ENCODE data around the gene PDCL3.

DNA sequence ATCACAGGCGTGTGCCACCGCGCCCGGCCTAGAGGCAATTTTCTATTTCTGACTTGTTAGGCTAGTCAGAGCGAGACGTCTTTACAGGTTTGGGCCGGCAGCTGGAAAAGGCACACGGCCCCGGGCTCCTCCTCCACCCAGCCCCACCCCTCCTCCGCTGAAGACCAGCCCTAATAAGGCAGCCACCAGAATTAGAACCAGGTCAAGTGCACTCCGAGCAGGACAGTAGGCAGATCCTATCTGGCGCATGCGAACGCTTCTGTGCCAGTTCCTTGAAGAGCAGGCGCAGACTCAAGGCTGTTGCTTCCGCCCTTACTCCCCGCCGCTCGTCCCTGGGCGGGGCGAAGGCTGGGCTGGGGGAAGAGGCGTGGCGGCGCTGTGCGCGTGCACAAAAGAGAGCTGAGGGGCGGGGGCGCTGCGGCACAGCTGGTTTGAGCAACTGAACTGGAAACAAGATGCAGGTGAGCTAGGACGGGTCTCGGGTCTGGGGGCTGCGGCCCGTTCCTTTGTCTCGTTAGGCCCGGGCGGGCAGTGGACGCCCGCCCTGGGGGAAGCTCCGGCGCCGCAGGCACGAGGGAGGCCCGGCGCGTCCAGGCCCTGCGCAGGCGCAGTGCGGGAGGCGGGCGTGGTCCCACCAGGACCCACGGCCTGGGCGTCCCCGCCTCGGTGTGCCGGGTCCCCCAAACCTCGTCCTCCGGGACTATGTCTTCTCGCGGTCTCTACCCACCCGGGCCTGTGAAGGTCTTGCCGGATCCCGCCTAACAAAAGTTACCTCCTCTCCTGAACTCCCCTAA lies at the start of gene PDCL3:
- TF ChIP-seq POLR2AphosphoS5 (IDR thresholded peaks at IDR 0.05) (peak in 1 of 3 donors; percentile 65), POLR2A (IDR thresholded peaks at IDR 0.05) (peak in 1 of 2 donors; percentile 51), EP300 (IDR thresholded peaks at IDR 0.05) (no peak)
- TF ChIP-seq, protein P1, sequence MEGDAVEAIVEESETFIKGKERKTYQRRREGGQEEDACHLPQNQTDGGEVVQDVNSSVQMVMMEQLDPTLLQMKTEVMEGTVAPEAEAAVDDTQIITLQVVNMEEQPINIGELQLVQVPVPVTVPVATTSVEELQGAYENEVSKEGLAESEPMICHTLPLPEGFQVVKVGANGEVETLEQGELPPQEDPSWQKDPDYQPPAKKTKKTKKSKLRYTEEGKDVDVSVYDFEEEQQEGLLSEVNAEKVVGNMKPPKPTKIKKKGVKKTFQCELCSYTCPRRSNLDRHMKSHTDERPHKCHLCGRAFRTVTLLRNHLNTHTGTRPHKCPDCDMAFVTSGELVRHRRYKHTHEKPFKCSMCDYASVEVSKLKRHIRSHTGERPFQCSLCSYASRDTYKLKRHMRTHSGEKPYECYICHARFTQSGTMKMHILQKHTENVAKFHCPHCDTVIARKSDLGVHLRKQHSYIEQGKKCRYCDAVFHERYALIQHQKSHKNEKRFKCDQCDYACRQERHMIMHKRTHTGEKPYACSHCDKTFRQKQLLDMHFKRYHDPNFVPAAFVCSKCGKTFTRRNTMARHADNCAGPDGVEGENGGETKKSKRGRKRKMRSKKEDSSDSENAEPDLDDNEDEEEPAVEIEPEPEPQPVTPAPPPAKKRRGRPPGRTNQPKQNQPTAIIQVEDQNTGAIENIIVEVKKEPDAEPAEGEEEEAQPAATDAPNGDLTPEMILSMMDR (IDR thresholded peaks at IDR 0.05), result peak in 1 of 2 donors; percentile 29
